GM11168 (cell line): ENCODE measurements around the gene MKX.
"Not testable (repeated sequence)": the region's sequence is repeated elsewhere in the genome, so short reads cannot be mapped to it uniquely, and the experiment has no call there.

Experiments
- in situ Hi-C: fragments of 300-500 bp; cut with MboI; formaldehyde crosslinking; loops from one replicate; pipeline ENCODE4 v1.12.0; 2022; ENCODE audit warnings: low sequenced_read_pairs; ENCODE audit not compliant: unreplicated experiment

Gene MKX

DNA sequence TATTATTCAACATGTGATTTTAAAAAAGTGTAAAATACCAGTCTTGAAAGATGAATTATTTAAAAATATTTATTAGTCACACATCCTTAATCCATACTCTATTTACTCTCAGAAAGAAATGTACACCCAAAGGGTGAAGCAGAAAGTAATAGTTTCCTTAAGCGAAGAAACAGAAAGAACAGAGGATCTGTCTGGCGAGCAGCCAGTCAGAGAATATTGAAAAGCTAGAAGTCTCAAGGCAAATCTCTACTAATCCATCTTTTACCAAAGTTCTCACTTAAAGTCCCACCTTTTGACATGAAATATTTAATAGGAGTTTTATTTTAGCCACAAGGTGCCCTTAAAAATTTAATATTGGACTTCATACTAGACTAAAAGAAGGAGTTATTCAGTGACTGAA lies 46.7 kb downstream of the MKX start:
- in situ Hi-C loops: no loop called here

DNA sequence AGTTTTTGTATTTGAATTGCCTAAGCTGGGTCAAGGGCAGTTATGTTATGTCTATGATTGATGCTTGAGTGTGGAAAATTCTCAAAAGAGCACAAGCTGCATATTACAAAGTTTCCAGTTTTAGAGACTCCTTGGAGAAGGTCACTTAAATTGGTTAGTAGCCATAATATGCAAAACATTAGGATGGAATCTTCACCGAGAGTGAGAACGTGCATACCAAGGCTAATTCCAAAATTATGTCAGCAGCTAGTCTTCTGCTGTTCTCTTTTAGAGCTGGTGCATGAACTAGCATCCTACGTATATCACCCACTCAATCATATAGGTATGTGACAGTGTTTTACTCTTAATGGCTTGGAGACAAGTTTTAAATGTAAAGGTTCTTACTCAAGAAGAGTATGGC lies 49.2 kb downstream of the MKX start:
- in situ Hi-C loops: no loop called here

GRCh38 chr10:27695706-27696105 lies 49.9 kb downstream of the MKX start:
- in situ Hi-C loops: no loop called here

DNA sequence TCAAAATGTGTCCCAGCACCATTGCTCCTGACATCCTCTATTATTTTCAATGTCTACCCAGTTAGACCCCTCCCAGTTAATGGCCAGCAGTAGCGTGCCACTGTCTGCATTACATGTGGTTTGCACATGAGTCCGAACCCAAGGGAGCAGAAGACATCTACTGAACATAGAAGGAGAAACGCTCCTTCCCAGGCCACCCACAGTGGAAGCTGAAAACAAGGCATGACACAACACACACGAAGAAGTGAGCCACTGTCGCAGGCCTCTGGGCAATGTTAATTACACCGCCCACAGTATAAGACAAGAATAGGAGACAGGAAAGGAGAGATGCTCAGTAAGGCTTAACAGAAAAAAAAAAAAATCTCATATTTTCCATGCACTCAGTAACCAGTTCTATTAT lies 50.5 kb downstream of the MKX start:
- in situ Hi-C loops: no loop called here

DNA sequence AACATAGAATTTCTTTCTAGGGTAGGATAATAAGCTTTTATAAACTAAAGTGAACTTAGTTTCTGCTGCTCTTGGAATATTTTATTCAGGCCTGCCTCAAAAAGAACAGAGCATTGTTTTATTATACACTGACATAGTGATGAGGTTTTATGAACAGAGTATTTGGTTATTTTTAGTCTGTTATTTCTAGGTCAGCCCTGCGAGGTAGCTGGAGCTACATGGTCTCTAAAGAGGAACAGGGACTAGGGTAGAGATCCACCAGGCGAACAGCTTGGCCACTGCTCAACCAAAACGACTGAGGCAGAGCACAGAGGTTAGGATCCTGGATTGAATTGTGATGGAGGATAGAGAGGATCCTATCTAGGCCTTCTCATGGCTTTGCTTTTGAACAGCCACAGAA lies 53.0 kb downstream of the MKX start:
- in situ Hi-C loops: no loop called here

DNA sequence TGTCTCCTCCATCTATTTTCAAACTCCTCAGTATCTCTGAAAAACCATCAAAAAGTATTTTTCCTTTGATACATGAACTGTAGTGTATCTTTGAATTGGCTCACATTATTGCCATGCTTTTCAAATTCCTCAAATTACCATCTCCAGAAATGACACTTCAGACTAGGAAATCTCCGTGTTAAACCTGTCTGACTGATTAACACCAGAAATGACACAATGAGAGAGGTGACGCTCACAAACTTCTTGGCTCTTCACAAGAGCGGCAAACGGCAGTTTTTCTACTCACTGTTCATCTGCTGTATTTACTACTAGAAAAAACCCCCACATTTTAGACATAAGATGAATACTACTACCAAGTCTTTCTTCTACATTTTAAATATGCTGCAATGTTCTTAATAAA lies 56.6 kb downstream of the MKX start:
- in situ Hi-C loops: no loop called here

DNA sequence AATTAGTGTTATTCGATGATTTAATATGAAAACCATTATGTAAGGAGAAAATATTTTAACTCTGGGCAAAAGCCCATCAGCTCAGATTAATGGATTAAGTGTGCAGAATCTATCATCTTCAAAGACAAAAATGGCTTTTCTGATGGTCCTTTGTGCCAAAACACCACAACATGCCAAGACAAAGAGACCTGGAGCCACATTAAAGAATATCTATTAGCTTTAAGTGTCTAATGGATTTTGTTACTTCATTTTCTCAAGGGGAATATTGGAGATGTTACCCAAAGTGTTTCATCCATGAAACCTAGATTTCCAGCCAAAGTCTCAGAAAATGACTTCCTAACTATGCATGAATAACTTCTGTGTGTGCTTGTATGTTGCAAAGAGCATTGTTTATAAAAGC lies 57.3 kb downstream of the MKX start:
- in situ Hi-C loops: no loop called here

GRCh38 chr10:27687743-27688142 lies 57.9 kb downstream of the MKX start:
- in situ Hi-C loops: no loop called here

DNA sequence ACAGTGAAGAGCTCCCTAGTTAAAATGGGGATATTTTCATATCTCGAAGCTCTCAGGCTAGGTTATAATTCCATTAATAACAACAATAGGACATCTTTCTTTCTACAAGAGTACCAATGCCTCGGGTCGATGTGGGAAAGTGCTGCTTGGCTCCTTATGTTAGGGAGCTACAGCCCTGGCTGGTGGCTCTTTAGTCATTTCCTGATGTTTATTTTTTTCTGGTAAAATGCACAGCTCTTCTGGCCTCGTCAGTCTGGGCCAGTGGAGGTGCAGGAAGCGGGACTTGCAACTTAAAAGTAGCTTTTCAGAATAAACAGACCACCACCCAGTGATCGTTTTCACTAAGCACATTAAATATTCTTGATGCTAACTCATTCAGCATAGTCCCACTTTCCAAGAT lies 58.3 kb downstream of the MKX start:
- in situ Hi-C loops: no loop called here

DNA sequence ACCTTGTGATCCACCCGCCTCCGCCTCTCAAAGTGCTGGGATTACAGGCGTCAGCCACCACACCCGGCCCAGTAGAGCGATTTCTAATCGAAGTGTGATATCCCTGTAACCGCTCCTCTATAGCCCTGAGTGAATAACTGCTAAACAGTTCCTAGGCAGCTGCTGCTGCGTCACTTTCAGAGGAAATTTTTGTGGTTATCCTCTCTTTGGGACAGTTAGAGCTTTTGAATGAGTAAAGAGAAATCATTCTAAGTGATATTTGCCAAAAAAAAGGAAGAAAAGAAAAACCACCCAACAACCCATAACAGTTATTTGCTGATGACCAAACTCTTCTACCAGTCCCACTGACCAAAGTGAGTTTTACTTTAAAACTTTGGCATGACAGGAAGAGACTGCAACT lies 59.9 kb downstream of the MKX start:
- in situ Hi-C loops: no loop called here

GRCh38 chr10:27683226-27683625 lies 62.4 kb downstream of the MKX start:
- in situ Hi-C loops: no loop called here

DNA sequence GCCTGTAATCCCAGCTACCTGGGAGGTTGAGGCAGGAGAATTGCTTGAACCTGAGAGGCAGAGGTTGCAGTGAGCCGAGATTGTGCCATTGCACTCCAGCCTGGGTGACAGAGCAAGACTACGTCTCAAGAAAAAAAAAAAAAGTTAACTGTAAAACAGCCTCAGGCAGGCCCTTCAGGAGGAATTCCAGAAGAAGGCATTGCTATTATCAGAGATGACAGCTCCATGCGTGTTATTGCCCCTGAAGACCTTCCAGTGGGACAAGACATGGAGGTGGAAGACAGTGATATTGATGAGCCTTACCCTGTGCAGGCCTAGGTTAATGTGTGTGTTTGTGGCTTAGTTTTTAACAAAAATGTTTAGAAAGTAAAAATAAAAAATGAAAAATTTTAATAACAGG lies 63.8 kb downstream of the MKX start:
- in situ Hi-C loops: not testable (repeated sequence)

DNA sequence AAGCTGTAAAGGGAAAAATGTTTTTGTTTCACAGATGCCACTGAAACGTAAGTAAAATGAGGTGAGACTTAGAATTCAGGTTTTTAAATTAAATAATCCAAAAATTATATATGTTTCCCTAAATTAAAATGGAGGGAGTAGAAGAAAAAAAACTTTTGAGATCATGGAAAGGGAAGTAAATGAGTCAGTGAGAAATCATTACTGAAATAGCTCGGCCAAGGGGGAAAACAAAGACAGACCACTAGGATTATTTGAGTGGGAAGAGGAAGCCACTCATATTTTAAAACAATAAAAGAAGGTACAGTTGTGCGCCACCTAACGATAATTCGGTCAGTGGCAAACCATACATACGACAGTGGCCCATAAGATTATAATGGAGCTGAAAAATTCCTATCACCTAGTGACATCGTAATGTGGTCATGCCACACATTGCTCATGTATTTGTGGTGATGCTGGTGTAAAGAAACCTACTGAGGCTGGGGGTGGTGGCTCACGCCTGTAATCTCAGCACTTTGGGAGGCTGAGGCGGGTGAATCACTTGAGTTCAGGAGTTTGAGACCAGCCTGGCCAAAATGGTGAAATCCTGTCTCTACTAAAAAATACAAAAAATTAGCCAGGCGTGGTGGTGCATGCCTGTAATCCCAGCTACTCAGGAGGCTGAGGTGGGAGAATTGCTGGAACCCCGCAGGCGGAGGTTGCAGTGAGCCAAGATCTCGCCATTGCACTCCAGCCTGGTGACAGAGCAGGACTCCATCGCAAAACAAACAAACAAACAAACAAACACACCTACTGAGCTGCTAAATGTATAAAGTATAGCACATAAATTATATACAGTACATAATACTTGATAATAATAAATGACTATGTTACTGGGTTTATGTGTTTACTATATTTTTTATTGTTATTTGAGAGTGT lies 64.7 kb downstream of the MKX start:
- in situ Hi-C loops: no loop called here

DNA sequence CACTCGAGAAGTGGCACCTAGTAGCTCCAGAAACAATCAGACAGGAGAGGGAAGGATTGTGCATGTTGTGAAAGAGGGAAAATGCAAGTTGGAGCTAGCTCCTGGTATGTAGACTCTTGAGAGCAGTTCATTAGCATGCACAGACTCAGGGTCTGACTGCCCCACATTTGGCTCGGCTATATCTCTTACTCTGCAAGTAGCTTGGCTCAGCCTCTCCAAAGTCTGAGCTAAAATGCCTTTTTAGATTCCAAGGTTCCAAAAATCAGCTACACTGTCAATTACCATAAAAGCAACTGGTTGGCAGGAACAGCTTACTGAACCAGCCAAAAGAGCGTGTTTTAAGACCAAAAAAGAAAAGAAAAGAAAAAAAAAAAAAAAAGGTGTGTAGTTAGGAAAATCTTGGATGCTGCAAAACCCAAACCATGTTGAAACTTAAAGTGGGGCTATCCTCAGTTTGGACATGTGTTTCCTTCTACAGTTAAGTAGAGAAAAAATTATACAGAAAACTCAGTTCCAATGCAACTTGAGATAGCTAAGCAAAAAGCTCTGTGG lies 65.5 kb downstream of the MKX start:
- in situ Hi-C loops: no loop called here

GRCh38 chr10:27679369-27679912 lies 66.2 kb downstream of the MKX start:
- in situ Hi-C loops: no loop called here

GRCh38 chr10:27678166-27678565 lies 67.5 kb downstream of the MKX start:
- in situ Hi-C loops: no loop called here

DNA sequence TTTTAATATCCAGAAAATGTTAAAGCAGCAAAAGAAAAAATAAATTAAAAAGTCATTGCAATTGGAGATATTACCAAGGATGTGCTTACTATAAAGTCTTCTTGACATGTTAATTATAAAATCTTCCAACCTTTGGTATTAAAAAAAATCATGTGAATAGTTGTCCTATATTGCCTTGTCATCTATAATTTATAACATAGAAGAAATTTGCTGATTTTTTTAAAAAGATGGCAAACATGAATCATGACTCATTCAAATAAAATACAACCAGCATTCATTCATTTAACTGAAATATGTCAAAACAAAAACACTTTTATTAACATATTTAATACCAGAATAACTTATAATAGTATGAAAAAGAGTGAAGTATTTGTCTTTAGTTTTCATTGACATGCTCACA lies 72.6 kb downstream of the MKX start:
- in situ Hi-C loops: no loop called here

DNA sequence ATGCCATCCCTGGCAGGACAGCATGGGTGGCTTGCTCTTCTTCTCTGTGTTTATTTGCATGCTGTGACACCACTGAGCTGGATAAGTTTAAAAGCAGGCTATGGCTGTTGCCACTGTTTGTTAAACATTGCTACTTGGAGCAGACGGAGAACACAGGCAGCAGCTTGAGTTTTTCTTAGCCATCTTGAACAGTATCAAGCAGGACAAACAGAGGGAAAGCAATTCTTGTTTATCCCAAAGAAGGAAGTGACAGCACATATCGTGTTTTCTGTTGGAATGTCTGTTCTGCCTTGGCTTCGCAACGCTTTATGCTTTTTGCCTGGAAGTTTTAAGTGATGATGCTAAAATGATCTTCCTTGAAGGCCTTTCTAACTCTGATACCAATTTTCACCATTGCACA lies 73.8 kb downstream of the MKX start:
- in situ Hi-C loops: no loop called here

DNA sequence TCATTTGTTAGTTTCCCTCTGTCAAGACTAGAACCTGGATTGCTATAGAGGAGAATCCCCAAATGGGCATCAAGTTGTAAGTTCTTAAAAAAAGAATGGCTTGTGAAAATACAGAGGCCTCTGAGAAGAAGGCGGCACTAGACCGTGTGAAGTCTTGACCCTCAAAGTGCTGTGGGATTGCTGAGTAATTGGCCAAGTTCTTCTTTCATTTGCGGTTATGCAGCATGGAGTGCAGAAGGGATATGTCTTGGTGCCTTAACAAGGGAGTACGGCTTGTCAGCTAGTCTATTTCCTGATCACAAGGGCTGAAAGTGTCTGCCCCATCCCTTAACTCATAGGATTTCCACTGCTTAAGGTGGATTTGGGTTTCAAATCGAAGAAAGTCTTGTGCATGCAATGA lies 81.2 kb downstream of the MKX start:
- in situ Hi-C loops: no loop called here

DNA sequence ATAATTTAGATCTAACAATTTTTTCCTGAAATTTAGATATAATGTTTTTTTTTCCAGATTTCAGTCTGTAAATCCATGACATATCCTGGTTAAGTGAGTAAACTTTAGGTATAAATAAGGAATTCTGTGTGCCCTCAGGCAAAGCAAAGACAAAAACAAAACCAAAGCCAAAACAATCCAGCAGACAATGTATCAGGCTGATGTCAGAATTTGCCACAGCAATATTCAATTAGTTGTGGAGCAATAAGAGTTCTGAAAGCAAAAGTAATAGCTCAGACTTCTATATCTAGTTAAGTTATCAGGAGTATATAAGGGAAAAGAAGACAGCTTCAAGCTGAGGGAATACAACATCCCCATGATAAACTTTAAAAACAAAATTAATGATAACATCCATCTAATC lies 82.0 kb downstream of the MKX start:
- in situ Hi-C loops: no loop called here

- in situ Hi-C loops: no loop called here
Observed at GRCh38 chr10:27661514-27662286, 83.9 kb downstream of the MKX start.
